ENCODE data around the gene ACSS1. TPM values are rescaled to one million over a fixed set of nuclear protein-coding genes. Genes with fewer than 3 reads are reported as not detected.

The ACSS1 gene
- total RNA-seq, 1 donor, result 3.5 TPM

- DNase-seq (ENCODE audit: low read depth), result no peak
- no peak overlapping the region for H3K4me3 ChIP-seq (ENCODE audit: low read depth, low read length)
- TF ChIP-seq CTCF (IDR thresholded peaks at IDR 0.05; ENCODE audit: insufficient read depth, low read depth, low read length), result no peak
Measured at GRCh38 chr20:25059866-25060465, 2.0 kb upstream of the ACSS1 start.

- peak; percentile 9 for TF ChIP-seq CTCF (IDR thresholded peaks at IDR 0.05; ENCODE audit: insufficient read depth, low read depth, low read length)
- H3K4me3 ChIP-seq (ENCODE audit: low read depth, low read length), result peak overlapping the region; percentile 67
- DNase-seq (ENCODE audit: low read depth), result no peak
Measured at GRCh38 chr20:25058847-25059810, 1.2 kb upstream of the ACSS1 start.

- no peak for TF ChIP-seq CTCF (IDR thresholded peaks at IDR 0.05; ENCODE audit: insufficient read depth, low read depth, low read length)
- peak; percentile 33 for DNase-seq (ENCODE audit: low read depth)
Measured at GRCh38 chr20:25057234-25058050, 497 bp downstream of the ACSS1 start.

GRCh38 chr20:25056690-25057233, 1.2 kb downstream of the ACSS1 start:
- TF ChIP-seq CTCF (IDR thresholded peaks at IDR 0.05; ENCODE audit: insufficient read depth, low read depth, low read length), result no peak
- peak overlapping the region; percentile 67 for H3K4me3 ChIP-seq (ENCODE audit: low read depth, low read length)
- DNase-seq (ENCODE audit: low read depth), result no peak

More at GRCh38 chr20:25057234-25058050, 497 bp downstream of the ACSS1 start:
- H3K4me3 ChIP-seq (ENCODE audit: low read depth, low read length), result peak overlapping the region; percentile 67

GRCh38 chr20:25055711-25056495, 2.0 kb downstream of the ACSS1 start:
- TF ChIP-seq CTCF (IDR thresholded peaks at IDR 0.05; ENCODE audit: insufficient read depth, low read depth, low read length), result no peak
- no peak overlapping the region for H3K4me3 ChIP-seq (ENCODE audit: low read depth, low read length)
- no peak for DNase-seq (ENCODE audit: low read depth)

All from fibroblast of villous mesenchyme (primary cell).